ENCODE measurements around the gene CREBZF.
"Not testable (repeated sequence)": the region's sequence is repeated elsewhere in the genome, so short reads cannot be mapped to it uniquely, and the experiment has no call there.

CREBZF gene

DNA sequence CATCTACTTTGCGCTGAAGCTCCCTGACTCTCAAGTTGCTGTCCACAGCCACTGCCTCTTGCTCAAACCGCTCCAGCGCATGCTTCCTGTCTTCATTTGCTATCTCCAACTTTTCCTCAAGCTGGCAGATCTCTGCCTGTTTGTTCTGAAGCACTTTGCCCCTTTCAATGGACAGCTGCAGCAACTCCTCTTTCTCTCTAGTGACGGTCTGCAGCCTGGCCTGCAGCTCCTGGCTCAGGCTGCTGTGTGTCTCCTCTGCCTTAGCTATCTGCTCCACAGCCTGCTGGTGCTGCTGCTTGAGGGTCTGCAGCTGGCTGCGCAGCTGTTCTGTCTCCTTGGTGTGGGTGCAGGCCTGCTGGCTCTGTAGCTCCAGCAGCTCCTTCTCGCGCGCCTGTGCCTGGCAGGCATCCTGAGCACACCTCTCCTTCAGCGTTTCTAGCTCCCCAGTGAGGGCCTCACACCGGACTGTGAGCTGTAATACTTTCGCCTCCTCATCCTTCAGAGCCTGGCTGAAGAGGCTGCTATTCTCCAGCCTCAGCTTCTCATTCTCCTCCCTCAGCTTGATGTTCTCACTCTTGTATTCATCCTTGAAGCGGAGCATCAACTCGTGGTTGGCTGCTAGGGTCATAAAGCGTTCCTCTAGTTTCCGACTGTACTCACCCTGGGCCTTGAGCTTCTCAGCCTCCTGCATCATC lies 20.3 kb upstream of the CREBZF start:
- DNase-seq (ENCODE audit: extremely low read depth, low read depth), result no peak
- TF ChIP-seq, protein P1, sequence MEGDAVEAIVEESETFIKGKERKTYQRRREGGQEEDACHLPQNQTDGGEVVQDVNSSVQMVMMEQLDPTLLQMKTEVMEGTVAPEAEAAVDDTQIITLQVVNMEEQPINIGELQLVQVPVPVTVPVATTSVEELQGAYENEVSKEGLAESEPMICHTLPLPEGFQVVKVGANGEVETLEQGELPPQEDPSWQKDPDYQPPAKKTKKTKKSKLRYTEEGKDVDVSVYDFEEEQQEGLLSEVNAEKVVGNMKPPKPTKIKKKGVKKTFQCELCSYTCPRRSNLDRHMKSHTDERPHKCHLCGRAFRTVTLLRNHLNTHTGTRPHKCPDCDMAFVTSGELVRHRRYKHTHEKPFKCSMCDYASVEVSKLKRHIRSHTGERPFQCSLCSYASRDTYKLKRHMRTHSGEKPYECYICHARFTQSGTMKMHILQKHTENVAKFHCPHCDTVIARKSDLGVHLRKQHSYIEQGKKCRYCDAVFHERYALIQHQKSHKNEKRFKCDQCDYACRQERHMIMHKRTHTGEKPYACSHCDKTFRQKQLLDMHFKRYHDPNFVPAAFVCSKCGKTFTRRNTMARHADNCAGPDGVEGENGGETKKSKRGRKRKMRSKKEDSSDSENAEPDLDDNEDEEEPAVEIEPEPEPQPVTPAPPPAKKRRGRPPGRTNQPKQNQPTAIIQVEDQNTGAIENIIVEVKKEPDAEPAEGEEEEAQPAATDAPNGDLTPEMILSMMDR (IDR thresholded peaks at IDR 0.05; ENCODE audit: low read depth, low read length), result no peak

DNA sequence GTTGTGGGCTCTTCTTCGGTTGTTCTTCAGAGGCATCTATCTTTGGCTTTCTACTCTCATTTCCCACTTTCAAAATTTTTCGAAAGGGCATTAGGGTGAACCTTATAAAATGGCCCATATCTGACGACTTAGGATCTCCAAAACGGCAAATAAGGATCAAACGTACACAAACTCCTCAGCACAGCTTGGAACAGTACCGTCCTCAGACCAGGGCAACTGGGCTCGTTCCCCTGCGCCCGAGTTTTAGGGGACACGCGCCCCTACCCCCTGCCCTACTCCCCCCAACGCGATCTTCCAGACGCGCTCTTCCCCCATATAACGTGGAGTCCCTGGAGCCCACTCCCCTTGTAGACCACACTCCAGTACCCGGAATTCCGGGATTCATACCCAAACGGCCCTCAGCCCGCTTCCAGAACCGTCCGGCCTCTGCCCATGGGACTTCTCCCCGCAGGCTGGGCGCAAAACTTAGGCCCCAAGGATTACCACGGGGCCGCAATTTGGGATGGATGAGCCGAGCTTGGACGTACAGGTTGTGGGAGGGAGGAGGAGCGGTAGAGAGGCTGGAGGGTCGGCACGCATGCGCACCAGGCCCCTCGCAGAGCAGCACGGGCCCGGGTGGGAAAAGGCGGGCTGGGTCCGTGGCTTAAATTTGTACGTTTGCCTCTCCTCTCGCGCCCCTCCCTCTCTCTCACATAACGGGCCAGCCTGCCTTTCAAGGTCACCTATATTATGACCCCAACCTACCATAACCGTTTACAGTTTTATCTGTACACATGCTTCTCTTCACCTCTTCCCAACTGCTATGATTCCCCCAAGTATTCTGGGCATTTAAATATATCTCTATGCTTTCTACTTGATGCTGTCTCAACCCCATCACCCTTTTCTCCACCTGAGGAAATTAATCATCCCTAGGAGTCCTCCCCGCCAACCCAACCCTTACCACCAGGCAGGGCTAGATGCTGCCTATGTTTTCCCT lies 17.7 kb upstream of the CREBZF start:
- DNase-seq (ENCODE audit: extremely low read depth, low read depth), result no peak
- TF ChIP-seq, protein P1 (IDR thresholded peaks at IDR 0.05; ENCODE audit: low read depth, low read length), result no peak

DNA sequence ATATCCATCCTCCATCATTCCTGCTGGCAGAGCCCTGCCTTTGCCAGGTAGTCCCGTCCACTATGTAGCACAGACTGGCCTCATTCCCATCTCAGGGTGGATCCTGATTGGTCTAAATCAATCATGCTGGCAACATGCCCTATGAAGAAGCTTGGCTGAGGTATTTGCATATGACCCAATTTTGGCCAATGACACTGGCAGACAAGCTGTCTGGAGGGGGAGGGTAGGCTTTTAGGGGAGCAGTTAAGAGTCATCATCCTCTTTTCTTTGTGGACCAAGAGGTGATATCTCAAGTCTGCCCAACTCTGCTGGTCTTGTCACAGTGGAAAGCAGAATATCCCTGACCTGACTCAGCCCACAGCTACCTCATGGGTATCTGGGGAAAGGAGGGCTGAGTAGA lies 16.0 kb upstream of the CREBZF start:
- TF ChIP-seq, protein P1 (IDR thresholded peaks at IDR 0.05; ENCODE audit: low read depth, low read length), result no peak
- no peak for DNase-seq (ENCODE audit: extremely low read depth, low read depth)

DNA sequence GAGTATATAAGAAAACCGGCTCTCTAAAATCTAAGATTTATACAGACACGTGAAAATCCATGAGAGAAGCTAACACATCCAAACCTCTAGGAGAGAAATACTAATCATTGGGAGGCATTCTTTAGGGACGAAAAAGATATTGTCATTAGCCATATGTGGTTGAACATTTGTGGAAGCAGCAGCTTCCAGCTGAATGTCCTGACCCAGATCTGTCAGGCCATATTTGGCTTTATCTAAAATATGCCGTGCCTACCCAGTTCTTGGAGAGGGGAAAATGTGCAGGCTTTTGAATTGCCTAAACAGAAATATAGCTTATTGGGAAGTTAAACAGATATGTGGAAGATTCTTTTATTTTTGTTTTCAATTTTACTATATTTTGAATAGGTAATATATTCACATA lies 14.6 kb upstream of the CREBZF start:
- TF ChIP-seq, protein P1 (IDR thresholded peaks at IDR 0.05; ENCODE audit: low read depth, low read length), result no peak

DNA sequence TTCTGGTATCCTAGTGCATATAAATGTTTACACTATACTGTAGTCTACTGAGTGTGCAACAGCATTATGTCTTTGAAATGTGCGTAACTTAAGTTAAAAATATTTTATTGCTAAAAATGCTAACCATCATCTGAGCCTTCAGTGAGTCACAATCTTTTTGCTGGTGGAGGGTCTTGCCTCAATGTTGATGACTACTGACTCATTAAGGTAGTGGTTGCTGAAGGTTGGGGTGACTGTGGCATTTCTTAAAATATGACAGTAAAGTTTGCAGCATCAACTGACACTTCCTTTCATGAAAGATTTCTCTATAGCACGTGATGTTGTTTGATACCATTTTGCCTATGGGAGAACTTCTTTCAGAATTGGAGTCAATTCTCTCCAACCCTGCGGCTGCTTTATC lies 8.5 kb upstream of the CREBZF start:
- DNase-seq (ENCODE audit: extremely low read depth, low read depth), result no peak
- TF ChIP-seq, protein P1 (IDR thresholded peaks at IDR 0.05; ENCODE audit: low read depth, low read length), result no peak

More for the DNA sequence above, 14.6 kb upstream of the CREBZF start:
- DNase-seq (ENCODE audit: extremely low read depth, low read depth), result no peak

DNA sequence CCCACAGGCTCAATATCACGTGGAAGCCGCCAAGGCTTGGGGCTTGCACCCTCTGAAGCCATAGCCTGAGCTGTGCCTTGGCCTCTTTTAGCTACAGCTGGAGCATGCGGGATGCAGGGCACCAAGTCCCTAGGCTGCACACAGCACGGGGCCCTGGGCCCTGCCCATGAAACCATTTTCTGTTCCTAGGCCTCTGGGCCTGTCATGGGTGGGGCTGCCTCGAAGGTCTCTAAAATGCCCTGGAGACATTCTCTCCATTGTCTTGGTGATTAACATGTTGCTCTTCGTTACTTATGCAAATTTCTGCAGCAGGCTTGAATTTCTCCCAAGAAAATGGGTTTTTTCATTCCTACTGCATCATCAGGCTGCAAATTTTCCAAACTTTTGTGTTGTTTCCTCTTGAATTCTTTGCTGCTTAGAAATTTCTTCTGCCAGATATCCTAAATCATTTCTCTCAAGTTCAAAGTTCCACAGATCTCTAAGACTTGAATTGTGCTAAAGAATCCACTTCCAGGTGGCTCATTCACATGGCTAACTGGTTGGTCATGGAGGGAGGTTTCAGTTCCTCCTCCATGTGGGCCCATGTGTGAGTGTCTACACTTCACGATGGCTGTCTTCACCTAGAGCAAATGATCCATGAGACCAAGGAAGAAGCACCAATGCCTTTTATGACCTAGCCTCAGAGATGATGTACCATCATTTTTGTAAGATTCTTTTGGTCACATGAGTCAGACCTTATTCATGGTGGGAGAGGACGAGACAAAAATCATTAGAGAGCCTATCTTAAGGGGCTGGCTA lies 7.4 kb upstream of the CREBZF start:
- TF ChIP-seq, protein P1 (IDR thresholded peaks at IDR 0.05; ENCODE audit: low read depth, low read length), result no peak
- DNase-seq (ENCODE audit: extremely low read depth, low read depth), result no peak

DNA sequence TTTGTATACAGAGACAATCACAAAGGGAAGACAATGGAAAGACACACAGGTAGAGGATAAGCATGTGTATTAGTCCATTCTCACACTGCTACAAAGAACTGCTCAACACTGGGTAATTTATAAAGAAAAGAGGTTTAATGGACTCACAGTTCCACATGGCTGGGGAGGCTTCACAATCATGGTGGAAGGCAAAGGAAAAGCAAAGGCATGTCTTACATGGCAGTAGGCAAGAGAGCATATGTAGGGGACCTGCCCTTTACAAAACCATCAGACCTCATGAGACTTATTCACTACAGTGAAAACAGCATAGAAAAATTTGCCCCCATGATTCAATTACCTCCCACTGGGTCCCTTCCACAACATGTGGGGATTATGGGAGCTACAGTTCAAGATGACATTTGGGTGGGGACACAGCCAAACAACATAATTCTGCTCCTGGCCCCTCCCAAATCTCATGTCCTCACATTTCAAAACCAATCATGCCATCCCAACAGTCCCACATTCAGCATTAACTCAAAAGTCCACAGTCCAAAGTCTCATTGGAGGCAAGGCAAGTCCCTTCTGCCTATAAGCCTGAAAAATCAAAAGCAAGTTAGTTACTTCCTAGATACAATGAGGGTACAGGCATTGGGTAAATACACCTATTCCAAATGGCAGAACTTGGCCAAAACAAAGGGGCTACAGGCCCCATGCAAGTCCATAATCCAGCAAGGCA lies 6.2 kb upstream of the CREBZF start:
- DNase-seq (ENCODE audit: extremely low read depth, low read depth), result not testable (repeated sequence)
